ENCODE data around the gene TBC1D32.
"Not testable (repeated sequence)": the region's sequence is repeated elsewhere in the genome, so short reads cannot be mapped to it uniquely, and the experiment has no call there.

TBC1D32 gene

DNA sequence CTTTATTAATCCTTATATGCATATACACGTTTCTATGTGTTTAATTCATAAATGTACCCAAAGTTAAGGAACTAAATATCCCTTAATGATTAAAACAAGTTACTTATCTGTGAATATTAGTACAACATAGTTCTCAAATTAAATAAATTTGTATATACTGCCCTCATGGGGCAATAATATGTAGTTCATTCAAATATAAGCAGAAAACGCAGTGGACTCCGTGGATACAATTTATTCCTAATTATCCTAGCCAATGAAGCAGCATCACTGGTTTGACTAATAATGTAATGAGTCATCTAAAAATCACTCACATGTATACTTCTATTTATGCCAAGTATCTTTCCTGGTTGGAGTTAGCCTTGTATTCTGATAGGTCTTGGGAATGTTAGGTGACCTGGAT lies 111.6 kb downstream of the TBC1D32 start:
- DNase-seq: no peak

DNA sequence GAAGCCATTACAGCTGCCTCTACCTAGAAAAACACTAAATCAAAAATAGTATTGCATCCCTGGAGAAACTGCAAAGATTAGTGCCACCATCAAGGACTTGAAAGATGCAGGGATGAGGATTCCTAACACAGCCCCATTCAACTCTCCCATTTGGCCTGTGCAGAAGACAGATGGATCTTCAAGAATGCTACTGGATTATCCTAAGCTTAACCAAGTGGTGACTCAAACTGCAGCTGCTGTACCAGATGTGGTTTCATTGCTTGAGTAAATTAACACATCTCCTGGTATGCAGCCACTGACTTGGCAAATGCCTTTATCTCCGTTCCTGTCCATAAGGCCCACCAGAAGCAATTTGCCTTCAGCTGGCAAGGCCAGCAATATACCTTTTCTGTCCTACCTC lies 117.4 kb downstream of the TBC1D32 start:
- DNase-seq: no peak

DNA sequence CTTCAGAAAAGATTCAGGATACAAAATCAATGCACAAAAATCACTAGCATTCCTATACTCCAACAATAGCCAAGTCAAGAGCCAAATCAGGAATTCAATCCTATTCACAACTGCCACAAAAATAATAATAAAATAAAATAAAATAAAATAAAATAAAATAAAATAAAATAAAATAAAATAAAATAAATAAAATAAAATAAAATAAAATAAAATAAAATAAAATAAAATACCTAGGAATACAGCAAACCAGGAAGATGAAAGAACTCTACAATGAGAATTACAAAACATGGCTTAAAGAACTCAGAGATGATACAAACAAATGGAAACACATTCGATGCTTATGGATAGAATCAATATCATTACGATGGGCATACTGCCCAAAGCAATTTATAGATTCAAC lies 120.9 kb downstream of the TBC1D32 start:
- not testable (repeated sequence) for DNase-seq

DNA sequence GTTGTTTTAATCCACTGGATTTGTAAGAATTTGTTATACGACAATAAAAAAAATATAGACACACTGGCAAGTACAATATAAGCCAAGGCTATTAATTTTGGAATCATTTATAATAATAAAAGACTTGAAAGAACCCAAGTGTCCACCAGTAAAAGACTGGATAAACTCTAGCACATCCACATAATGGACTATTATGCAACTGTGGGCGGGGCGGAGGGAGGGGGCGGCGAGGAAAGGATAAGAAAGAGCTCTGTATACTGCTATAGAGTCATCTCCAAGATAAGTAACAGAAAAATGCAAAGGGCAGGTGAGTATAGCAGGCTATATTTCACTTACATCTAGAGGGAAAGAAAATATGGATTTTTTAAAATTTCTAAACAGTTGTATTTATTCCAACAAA lies 123.3 kb downstream of the TBC1D32 start:
- DNase-seq: no peak

DNA sequence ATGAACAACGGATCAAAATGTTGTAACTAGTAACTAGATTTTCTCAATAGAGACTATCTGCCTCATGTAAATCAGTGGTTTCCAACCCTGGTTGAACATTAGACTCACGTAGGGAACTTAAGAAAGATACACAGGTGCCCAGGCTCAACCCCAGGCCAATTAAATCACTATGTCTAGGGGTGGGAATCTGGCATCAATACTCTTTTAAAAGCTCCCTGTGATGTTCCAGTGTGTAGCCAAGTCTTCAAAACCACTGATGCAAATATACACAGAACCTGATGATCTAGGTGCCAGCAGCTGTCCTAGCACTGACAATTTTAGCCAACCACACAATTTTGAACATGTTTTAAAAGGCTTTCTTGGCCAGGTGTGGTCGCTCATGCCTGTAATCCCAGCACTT lies 128.7 kb downstream of the TBC1D32 start:
- DNase-seq: no peak

DNA sequence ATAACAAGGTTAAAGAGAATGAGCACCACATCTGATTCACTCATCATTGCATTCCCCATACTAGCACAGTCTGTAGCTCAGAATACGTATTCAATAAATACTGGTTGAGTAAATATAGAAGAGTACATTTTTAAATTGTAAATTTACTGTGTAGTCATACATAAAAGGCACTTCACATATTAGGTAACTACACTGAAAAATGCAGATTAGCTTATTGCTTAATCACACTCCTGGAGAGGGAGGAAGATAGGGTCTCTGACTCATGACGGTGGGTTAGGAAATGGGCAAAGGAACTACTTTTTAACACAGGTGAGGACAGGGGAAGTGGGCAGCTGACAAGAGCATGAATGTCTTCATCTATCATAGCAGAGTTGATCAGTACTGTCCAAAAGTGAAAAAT lies 133.2 kb downstream of the TBC1D32 start:
- no peak for DNase-seq

DNA sequence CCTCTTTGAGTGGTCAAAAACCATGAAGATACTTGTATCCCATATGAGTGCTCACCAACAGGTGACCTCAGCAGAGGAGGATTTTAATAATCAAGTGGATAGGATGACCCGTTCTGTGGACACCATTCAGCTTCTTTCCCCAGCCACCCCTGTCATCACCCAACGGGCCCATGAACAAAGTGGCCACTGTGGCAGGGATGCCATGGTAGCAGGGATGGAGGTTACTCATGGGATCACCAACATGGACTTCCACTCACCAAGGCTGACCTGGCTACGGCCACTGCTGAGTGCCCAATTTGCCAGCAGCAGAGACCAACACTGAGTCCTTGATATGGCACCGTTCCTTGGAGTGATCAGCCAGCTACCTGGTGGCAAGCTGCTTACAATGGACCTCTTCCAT lies 138.2 kb downstream of the TBC1D32 start:
- not testable (repeated sequence) for DNase-seq

DNA sequence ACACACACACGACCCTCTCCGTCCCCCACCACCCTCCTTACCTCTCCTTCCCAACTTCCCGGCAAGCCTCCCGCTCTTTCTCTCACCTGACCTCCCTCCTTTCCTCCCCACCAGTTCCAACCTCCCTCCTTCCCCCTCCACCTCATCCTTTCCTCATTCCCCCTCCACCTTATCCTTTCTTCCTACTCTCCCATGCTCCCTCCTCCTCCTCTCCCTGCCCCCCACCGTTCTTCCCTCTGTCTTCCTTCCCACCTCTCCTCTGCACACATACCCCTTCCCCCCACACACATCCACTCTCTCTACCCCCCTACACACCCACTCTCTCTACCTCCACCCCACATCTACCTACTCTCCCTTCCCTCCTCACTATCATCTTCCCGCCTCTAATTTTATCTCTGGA lies 144.2 kb downstream of the TBC1D32 start:
- no peak for DNase-seq

DNA sequence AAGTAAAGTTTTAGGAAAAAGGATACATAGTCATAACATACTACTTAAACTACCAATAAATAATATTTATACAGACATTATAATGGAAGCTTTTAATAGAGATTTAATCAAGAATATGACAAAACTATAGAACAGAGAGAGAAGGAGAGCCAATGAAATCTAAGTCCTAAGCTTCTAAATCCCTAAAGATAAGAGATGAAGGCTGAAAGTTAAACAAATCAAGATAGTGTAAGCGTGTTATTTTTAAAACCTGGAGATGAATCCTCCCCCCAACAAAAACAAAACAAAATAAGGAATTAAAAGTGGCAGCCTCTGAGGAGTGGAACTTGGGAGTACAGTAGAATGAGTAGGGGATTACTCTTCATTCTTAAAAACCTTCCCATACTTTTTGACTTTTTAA lies 145.9 kb downstream of the TBC1D32 start:
- no peak for DNase-seq

DNA sequence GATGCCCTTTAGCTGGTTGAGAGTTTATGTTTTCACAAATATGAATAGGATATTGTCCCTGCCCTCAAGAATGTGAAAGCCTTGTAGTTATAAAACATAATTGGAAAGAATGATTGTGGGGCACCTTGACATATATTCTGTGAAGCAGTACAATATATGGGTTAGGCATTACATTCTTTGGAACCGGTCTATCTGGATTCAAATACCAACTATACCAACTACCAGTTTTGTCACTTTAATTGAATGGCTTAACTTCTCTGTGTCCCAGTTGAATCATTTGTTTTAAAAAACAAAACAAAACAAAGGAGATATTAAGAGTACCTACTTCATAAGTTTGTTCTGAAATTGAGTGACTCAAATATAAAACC lies 146.5 kb downstream of the TBC1D32 start:
- no peak for DNase-seq

DNA sequence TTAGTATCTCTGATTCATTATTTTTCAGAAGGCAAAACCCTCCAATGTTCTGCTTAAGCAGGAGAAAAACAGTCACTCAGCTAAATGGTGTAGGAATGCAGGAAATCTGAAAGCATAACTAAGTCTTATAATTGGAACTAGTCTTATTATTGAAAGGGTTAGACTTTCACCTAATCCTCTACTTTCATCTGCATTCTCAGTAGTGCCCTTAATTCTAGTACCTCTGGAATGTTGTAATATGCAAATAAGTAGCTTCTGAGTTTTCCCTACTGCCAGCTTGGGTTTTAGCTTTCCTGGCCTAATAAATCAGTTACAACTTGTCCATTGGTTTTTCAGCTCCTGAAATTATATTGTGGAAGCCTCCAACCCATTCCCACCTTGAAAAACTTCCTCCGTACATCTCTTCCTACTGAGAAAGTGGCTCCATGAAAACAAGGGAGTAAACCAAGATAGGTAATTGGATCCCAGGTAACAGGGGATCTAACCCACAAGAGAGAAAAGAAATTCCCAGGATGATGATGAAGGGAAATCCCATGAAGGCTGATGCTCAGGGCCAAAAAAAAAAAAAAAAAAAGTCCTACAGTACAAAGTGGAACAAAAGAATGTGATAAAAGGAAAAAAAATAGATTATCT lies 147.0 kb downstream of the TBC1D32 start:
- no peak for DNase-seq

DNA sequence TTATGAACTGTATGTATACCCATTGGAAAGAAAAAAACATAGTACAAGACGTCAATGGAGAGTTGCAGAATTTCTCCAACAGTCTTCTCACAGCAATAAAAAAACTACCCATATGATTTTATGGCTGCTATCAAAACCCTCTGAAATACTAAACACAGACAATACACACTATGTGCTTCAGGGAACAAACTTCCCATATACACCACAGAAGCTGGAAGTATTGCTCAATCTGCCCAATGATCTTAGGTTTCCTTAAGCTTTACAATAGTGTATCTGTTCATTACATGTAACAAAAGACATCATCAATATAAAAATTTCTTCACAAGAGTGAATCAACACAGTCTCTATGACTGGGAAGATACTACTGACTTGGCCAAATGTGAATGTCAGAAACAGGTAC lies 150.5 kb downstream of the TBC1D32 start:
- DNase-seq: no peak

DNA sequence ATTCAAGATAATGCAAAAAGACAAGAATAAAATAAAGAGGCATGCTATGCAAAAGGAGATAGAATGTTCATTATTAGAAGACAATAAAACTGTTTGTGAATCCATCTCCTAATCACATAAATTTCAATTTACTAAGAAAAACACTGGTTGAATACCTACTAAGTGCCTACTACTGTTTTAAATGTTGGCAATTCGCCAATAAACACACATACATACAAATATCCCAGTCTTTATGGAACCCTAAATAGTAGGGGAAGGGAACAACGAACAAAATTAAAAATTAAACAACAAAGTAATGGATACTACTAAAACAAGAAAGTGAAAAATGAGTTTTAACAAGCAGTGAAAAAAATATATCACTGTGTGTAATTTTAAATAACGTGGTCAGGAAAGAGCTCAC lies 158.5 kb downstream of the TBC1D32 start:
- no peak for DNase-seq

DNA sequence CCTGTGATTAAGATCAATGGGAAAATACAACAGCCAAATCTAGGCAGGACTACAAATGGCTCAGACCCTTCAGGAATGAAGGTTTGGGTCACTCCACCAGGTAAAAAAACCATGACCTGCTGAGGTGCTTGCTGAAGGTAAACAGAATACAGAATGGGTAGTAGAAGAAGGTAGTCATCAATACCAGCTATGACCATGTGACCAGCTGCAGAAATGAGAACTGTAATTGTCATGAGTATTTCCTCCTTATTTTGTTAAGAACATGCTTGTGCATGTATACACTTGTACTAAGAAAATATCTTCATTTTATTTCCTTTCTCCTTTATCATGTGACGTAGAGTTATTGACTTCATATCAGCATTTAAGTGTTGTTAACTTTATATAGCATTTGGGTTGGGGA lies 161.8 kb downstream of the TBC1D32 start:
- DNase-seq: not testable (repeated sequence)

DNA sequence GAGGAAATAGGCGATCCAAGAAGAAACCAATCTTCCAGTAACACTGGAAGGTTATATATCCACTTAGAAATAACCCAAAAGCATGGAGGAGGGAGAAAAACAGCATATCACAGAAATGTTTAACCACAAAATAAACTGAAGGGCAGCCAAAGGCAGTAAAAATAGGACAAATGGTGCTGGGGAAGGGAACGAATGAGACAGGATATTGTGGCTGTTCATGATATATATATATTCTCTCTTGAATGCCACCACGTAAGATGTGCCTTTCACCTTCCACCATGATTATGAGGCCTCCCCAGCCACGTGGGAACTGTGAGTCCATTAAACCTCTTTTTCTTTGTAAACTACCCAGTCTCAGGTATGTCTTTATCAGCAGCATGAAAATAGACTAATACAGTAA lies 162.4 kb downstream of the TBC1D32 start:
- no peak for DNase-seq

DNA sequence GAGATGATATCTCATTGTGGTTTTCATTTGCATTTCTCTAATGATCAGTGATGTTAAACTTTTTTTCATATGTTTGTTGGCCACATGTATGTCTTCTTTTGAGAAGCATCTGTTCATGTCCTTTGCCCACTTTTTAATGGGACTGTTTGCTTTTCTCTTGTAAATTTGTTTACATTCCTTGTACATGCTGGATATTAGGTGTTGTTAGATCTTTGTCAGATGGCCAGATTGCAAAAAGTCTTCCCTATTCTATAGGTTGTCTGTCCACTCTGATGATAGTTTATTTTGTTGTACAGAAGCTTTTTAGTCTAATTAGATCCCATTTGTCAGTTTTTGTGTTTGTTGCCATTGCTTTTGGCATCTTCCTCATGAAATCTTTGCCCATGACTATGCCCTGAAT lies 172.4 kb downstream of the TBC1D32 start:
- DNase-seq: no peak

DNA sequence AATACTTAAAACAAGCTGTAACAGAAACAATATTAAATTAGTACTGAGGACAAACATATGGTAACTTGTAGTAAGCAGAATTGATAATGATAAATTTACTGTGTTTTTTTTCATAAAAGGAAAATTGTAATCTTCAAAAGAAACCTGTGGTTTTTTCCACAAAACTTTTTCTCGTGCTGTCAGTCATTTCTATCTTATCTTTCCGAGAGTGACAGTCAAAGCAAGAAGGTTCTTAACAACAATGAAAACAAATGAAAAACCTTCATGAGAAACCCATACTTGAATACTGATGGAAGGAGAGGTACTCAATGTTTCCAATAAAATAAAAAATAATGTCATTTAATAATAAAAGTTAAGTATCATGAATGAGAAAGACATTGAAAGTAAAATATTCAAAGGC lies 174.0 kb downstream of the TBC1D32 start:
- DNase-seq: no peak

DNA sequence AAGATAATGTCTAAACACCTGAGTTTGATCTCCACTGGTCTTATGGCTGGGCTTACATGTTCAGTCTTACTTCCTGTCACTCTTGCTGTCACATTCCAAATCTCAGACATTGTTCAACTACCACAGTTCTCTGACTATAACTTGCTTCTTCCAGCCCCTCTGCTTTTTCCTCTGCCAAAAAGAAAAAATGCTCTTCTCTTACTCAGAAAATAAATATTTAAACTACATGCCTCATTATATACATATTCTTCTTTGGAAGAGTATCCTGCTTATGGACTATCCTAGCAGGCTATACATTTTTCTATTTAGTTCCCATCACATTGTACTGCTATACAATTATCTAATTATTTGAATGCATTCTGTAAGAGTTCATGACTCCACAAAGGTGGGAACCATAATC lies 175.4 kb downstream of the TBC1D32 start:
- no peak for DNase-seq

DNA sequence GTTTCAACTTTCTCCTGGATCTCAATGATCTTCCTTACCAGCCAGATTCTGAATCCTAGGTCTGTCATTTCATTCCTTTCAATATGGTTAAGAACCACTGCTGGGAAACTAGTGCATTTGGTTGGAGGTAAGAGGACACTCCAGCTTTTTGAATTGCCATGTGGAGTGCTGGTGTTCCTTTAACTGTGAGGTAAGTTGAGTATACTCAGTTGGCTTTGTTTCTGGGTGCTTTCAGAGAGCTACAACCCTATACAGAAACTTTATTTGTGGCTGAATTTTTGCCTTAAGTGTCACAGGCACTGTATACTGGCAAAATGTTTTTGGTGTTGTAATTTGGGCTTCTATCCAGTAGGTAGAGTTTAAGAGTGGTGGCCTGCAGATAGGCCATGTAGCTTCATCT lies 175.8 kb downstream of the TBC1D32 start:
- no peak for DNase-seq

DNA sequence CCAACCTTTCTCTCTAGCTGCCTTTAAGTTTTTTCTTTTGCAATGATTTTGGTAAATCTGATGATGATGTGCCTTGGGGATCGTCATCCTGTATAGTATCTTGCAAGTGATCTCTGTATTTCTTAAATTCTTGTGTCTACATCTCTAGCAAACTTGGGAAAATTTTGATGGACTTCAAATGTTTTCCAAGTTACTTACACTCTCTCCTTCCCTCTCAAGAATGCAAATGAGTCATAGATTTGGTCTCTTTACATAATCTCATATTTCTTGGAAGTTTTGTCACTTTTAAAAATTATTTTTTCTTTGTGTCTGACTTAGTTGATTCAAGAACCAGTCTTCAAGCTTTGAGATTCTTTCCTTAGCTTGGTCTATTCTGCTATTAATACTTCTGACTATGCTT lies 176.4 kb downstream of the TBC1D32 start:
- no peak for DNase-seq

DNA sequence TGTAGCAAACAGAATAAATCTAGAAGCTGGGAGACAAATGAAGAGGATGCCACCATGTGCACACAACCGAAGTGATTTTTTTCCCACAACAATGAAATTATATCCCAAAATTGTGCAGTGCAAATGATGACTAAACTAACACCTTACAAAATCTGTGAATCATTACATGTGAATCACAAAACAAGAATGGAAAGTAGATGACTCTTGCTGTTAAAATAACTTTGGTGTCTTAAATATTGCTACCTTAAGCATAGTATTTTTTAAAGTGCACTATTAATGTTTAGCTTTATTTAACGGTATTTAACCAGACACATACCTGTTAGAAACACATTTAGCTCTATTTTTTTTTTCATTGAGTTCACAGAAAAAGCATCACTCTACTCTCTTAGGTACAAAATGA lies 190.8 kb downstream of the TBC1D32 start:
- no peak for DNase-seq

DNA sequence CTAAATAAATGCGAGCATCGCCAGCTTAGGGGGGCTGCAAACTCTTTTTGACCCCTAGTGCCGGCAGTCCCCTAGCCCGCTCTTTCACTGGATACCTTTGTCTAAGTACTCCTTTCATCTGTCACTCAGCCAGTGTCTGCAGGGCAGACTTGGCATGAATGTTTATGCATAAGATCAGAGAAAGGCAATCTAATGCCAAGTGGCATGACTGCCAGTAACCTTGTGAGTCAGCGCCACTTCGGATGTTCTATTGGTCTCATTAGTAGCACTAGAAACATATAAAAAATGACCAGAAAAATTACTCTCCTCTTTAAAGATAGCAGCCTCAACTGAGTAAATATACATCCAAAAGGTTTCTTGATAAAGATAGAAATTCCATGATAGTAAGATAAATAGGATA lies 192.2 kb downstream of the TBC1D32 start:
- no peak for DNase-seq

DNA sequence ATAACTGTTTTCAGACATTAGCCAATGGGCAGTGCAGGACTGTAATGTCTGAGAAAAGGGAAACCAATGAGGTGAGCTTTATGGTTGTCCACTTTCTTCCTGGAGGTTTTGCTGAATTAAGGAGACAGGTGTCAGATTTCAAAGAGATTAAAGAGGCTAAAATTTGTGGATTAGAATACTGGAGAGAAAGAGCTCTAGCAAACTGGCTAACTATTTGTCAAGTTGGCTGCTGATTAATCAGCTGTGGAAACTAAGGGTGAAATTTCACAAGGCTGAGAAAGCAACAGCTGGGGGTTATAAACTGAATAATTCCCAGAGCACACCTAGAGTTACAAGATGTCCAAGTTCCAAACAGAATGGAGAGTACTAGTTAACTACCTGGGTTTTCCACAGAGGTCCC lies 198.9 kb downstream of the TBC1D32 start:
- DNase-seq: no peak

DNA sequence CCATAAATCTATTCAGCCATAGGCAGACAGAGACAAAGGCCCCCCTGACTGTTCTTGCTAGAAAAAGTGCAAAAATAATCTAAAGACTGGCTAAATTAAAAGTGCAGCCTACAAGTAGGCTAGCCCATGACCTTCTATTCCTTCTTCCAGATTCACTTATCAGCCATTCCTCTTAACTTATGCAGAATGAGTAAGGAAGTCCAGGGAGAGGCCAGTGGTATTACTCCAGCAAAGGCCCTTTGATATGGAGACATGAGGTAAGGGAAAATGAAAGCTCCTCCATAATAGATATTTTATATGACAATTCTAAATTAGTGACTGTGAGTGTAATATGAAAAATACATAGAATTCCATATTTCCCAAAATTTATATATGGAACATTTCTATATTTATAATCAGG lies 199.4 kb downstream of the TBC1D32 start:
- no peak for DNase-seq

DNA sequence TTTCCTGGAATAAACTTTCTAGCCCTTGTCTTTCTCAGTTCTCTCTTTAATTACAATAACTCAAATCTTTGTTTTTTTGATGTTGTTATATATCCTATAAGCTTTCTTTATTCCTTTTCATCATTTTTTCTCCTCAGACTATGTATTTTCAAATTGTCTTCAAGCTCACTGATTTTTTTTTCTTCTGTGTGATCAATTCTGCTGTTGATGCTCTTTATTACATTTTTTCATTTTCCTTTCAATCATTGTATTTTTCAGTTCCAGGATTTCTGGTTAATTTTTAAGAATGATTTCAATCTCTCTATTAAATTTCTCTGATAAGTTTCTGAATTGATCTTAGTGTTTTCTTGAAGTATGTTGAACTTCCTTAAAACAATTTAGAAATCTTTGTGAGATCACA lies 209.7 kb downstream of the TBC1D32 start:
- DNase-seq: no peak

DNA sequence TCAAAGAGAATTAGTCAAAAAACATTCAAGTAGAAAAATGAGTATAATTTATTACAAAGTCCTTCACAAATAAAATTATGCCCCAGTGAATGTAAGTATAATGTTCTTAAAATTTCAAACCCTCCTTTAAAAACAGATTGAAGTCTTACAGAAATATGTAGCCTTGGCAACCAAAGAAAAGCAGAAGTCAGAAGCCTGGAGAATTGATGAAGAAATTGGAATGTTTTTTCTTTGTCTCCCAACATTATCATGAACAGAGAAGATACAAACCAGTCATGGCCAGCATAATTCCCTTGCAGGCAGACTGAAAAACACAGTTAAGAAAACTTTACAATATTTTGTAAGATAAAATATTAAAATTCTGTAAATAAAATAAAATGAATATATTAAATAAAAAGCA lies 221.9 kb downstream of the TBC1D32 start:
- no peak for DNase-seq
